BLaER1 (cell line): ENCODE results near the gene NT5DC2.

Experiments used
- H3K27ac ChIP-seq: shearing (Covaris generic); formaldehyde crosslinking; 2 replicates; pipeline ENCODE4 v1.8.1; 2022
- H3K27me3 ChIP-seq: shearing (Covaris generic); formaldehyde crosslinking; 2 replicates; pipeline ENCODE4 v1.8.1; 2022
- H3K36me3 ChIP-seq: shearing (Covaris generic); formaldehyde crosslinking; 2 replicates; pipeline ENCODE4 v1.8.1; 2022
- H3K4me1 ChIP-seq: shearing (Covaris generic); formaldehyde crosslinking; 2 replicates; pipeline ENCODE4 v1.8.1; 2022
- H3K4me2 ChIP-seq: shearing (Covaris generic); formaldehyde crosslinking; 2 replicates; pipeline ENCODE4 v1.8.1; 2022
- H3K4me3 ChIP-seq: shearing (Covaris generic); formaldehyde crosslinking; 2 replicates; pipeline ENCODE4 v1.8.1; 2022
- H3K9ac ChIP-seq: shearing (Covaris generic); formaldehyde crosslinking; 2 replicates; pipeline ENCODE4 v1.8.1; 2022
- H3K9me3 ChIP-seq: shearing (Covaris generic); formaldehyde crosslinking; 2 replicates; pipeline ENCODE4 v1.8.1; 2022
- H4K20me1 ChIP-seq: shearing (Covaris generic); formaldehyde crosslinking; 2 replicates; pipeline ENCODE4 v1.8.1; 2022
- Cebpa-rat ChIP-seq: shearing (Covaris generic); IDR thresholded peaks from 2 replicates; pipeline ENCODE4 v1.8.1; 2022

NT5DC2 gene

DNA sequence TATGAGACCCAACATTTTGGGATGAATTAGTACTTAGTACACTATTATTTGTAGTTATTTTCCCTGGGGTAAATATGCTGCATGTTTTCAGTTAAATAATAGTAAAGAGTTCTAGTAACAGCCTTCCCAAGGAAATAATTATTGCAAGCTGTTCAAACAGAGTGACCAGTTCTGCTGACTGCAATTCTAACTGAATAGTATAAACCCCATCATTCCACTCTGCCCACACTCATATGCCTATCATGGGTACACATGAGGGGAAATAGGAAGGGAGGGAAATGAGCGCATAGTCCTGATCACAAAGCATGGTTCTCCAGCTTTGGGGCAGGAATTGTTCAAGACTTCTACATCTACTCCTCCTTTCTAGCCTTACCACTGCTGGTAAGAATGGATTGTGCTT lies 21.4 kb upstream of the NT5DC2 start:
- Histone ChIP-seq H3K4me1 (no peaks in the 10 kb centered on the region), H3K4me2 (no peak overlapping the region), H3K9ac (no peak overlapping the region), H3K36me3 (peaks cover 98% of the 10 kb centered on the region), H4K20me1 (peaks cover 54% of the 10 kb centered on the region), H3K4me3 (no peak overlapping the region), H3K9me3 (no peaks in the 10 kb centered on the region), H3K27ac (no peak overlapping the region), H3K27me3 (no peaks in the 10 kb centered on the region; the same call in 1 of the 2 replicates)
- no peak for TF ChIP-seq Cebpa-rat

DNA sequence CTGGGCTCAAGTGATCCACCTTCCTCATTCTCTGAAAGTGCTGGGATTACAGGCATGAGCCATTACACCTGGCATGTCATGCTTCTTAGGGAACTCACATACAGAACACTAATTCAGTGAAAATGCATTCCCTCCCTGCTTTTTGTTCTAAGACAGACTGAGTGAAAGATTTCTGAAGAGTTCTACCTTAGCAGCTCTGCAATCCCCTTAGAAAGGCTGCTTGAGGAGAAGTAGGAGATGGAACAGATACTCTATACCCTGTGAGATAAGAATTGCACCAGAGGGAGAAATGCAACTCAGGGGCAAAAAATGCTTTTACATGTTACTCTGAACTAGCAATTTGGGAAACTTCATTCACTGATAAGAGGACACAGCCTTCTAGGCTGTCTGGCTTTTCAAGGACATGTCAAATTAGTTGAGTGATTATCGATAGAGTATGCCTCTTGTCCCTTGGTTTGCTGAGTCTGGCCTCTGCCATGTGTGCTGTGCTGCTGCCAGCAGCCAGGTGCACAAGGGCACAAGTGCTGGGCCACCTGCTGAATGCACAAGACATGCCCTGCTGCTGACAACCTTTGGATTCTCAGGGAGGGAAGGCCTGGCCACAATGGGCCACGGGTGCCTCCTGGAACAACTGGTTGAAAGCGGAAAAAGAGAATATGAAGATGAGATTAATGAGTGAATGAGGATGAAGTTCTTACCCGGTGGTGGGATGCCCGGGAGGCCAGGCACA lies 20.5 kb upstream of the NT5DC2 start:
- no peaks in the 10 kb centered on the region for H3K9me3 ChIP-seq
- no peak overlapping the region for H3K4me2 ChIP-seq
- H3K9ac ChIP-seq = no peak overlapping the region
- no peak overlapping the region for H3K27ac ChIP-seq
- no peak for TF ChIP-seq Cebpa-rat
- peaks cover 54% of the 10 kb centered on the region for H4K20me1 ChIP-seq
- H3K4me1 ChIP-seq = no peaks in the 10 kb centered on the region
- no peak overlapping the region for H3K4me3 ChIP-seq
- H3K27me3 ChIP-seq = no peaks in the 10 kb centered on the region; the same call in 1 of the 2 replicates
- peaks cover 98% of the 10 kb centered on the region for H3K36me3 ChIP-seq

DNA sequence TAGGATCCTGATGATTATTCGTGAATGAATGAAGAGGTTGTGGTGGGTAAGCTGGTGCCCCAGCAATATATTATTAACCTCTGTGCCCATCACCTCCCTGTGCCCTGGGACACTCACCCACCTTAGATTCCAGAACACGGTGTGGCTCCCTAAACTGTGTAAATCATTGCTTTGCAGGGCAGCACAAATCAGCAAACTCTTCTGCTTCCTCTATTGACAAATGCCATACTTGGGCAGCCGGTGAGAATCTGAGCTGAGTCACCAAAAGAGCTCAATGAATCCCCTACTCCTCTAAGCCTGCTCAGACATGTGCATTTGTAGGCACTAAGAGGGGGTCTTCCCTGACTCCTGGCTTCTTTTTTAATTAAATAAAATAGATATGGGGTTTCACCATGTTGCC lies 18.4 kb upstream of the NT5DC2 start:
- H3K36me3 ChIP-seq = peaks cover 98% of the 10 kb centered on the region
- TF ChIP-seq Cebpa-rat = no peak

DNA sequence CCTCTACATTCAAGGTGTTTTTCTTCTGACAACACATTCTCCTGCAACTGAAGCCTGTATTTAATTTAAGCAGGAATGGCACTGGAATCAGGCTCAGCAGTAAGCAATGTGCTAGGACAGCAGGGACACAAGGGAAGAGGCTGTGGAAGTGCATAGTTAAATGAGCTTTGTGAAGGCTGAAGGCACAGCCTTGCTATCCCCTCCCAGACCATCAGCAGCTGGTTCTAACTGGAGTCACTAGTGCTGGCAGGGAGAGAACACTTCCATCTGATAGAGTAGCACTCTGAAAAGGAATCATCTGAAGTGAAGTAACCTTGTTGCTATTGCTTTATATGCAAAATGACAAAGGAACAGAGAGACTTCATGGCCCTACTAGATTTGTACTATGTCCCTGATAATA lies 17.5 kb upstream of the NT5DC2 start:
- no peak for TF ChIP-seq Cebpa-rat
- H4K20me1 ChIP-seq = peaks cover 56% of the 10 kb centered on the region
- no peaks in the 10 kb centered on the region for H3K9me3 ChIP-seq
- no peak overlapping the region for H3K4me3 ChIP-seq
- H3K4me2 ChIP-seq = no peak overlapping the region
- no peaks in the 10 kb centered on the region for H3K4me1 ChIP-seq
- peaks cover 98% of the 10 kb centered on the region for H3K36me3 ChIP-seq
- no peak overlapping the region for H3K9ac ChIP-seq
- H3K27ac ChIP-seq = no peak overlapping the region
- H3K27me3 ChIP-seq = no peaks in the 10 kb centered on the region; the same call in 1 of the 2 replicates

More for the DNA sequence above, 18.4 kb upstream of the NT5DC2 start:
- Histone ChIP-seq H3K9ac (no peak overlapping the region), H3K4me2 (no peak overlapping the region), H3K27ac (no peak overlapping the region), H3K9me3 (no peaks in the 10 kb centered on the region), H3K4me3 (no peak overlapping the region), H3K27me3 (no peaks in the 10 kb centered on the region; the same call in 1 of the 2 replicates), H3K4me1 (no peaks in the 10 kb centered on the region), H4K20me1 (peaks cover 60% of the 10 kb centered on the region)

DNA sequence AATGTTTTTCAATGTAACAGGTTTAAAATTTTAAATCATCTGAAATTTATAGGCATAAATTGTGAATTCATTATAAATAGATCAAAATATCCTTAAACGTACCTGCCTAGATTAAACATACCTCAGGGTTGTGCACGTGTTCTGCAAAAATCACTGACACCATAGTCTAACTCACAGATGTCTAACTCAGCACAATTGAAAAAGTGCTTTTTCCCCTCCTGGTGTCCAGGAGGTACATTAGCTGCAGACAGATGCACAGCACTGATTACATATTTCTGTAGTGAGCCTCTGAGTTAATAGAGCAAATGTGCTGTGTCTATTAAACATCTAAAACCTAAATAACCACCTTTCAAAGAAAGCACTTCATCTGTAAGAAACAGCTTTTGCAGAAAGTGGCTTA lies 13.5 kb upstream of the NT5DC2 start:
- Histone ChIP-seq H3K9ac (no peak overlapping the region), H3K9me3 (no peaks in the 10 kb centered on the region), H3K36me3 (peaks cover 92% of the 10 kb centered on the region), H4K20me1 (peaks cover 61% of the 10 kb centered on the region), H3K4me3 (no peak overlapping the region), H3K4me1 (no peaks in the 10 kb centered on the region), H3K27me3 (no peaks in the 10 kb centered on the region), H3K27ac (no peak overlapping the region), H3K4me2 (no peak overlapping the region)
- no peak for TF ChIP-seq Cebpa-rat

DNA sequence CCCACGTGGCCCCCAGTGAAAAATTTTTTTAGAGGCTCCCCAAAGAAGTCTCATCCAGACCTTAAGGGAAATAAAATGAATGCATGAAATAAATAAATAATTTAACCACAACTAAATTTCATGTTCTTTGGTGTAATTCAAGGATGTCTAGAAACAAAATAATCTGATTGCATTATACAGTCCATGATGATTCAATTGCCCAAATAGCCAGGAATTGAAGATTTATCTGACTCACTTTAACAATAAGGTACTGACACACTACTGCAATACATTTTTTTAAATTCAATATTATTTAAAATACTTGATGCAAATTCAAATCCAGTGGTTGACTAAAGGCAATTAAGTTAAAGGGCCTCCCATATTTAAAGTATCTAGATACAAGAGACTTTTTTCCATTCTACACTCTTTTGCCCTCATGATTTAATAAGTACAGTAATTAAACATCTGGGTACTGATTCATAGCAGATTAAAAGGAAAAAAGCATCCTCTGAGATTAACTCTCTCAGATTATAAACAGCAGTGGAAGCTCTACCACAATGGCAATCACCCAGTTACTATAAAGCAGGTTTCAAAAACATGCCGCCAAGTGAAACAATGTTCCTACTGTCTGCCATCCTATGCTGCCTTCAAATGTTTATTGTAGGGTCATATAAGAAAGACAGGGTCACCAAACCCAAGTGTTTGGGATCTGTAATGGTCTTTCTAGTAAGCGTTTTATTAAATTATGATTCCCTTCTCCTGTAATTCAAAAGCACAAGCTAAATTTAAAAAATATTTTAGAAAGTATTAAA lies 12.6 kb upstream of the NT5DC2 start:
- no peak overlapping the region for H3K4me2 ChIP-seq
- peaks cover 92% of the 10 kb centered on the region for H3K36me3 ChIP-seq
- H3K4me1 ChIP-seq = no peaks in the 10 kb centered on the region
- H3K9me3 ChIP-seq = no peaks in the 10 kb centered on the region
- H3K27me3 ChIP-seq = no peaks in the 10 kb centered on the region
- peaks cover 57% of the 10 kb centered on the region for H4K20me1 ChIP-seq
- no peak for TF ChIP-seq Cebpa-rat
- H3K9ac ChIP-seq = no peak overlapping the region
- no peak overlapping the region for H3K4me3 ChIP-seq
- no peak overlapping the region for H3K27ac ChIP-seq

DNA sequence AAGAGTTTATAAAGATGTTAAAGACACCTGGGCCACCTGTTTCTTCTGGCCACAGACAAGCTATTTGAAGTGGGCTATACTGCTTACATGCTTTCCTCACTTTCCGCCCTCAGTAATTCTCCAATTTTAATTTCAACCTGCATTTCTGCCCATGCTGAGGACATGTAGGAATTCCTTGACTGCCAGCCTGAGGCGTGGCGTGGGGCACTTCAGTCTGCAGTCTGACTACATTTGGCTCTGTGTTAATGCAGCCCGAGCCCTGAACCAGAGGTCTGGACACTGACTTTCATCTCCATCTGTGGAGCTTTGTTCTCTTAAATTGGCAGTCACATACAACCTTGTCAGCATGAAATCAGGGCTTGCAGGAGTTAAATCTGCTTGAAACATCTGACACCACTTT lies 11.3 kb upstream of the NT5DC2 start:
- H3K27me3 ChIP-seq = no peaks in the 10 kb centered on the region
- H3K9me3 ChIP-seq = no peaks in the 10 kb centered on the region
- no peak overlapping the region for H3K9ac ChIP-seq
- H4K20me1 ChIP-seq = peaks cover 59% of the 10 kb centered on the region
- TF ChIP-seq Cebpa-rat = no peak
- H3K4me1 ChIP-seq = no peaks in the 10 kb centered on the region
- H3K4me2 ChIP-seq = no peak overlapping the region
- no peak overlapping the region for H3K27ac ChIP-seq
- H3K4me3 ChIP-seq = no peak overlapping the region
- peaks cover 90% of the 10 kb centered on the region for H3K36me3 ChIP-seq

DNA sequence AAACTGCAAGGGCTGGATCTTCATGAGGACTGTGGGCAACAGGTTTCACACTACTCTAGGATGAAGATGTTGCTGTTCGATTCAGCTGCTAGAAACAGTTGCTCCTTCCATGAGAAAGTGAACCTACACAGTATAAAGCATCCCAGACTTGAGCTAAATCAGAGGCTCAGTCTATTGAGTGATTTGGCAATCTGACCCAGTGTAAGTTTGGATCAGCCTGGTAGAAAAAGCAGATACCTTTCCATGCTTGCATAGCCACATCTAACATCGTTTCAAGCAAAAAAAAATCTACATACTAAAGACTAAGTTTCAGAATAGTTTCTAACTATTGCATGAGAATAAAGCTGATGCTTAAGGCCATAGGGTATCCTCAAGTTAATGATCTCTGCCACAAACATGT lies 7.4 kb upstream of the NT5DC2 start:
- H3K4me1 ChIP-seq = peaks cover 24% of the 10 kb centered on the region
- peaks cover 79% of the 10 kb centered on the region for H4K20me1 ChIP-seq
- no peak for TF ChIP-seq Cebpa-rat
- no peak overlapping the region for H3K4me2 ChIP-seq
- no peaks in the 10 kb centered on the region for H3K9me3 ChIP-seq
- no peak overlapping the region for H3K27ac ChIP-seq
- no peak overlapping the region for H3K9ac ChIP-seq
- no peaks in the 10 kb centered on the region for H3K27me3 ChIP-seq
- no peak overlapping the region for H3K4me3 ChIP-seq
- peaks cover 66% of the 10 kb centered on the region for H3K36me3 ChIP-seq

DNA sequence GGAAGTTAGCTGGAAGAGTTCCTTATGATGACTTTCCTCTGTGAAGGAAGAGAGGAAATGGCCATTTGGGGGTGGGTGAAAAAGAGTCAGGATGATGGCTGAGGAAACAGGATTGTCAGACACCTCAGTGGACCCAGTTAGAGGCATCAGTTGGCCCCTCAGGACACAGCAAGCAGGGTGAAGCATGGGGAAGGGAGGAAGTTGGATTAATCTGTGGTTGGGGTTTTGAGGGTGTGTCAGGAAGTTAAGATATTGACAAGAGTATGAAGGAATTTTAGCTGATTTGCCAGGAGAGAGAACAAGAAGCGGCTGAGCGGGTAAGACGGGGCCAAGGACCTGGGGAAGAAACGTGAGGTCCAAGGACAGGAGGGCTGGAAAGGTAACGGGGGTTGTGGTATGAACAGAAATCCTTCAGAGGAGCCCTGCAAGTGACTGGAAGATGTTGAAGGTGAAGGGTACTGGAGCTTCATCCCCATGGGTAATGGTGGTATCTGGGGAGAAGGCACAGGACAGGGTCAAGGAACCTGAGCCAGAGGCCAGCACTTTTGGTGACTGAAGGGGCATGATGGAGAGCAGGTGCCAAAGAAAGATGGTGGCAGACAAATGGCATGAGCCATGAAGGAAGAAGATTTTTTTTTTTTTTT lies 5.5 kb upstream of the NT5DC2 start:
- H3K9me3 ChIP-seq = no peaks in the 10 kb centered on the region
- no peak overlapping the region for H3K9ac ChIP-seq
- H3K36me3 ChIP-seq = peaks cover 47% of the 10 kb centered on the region
- no peak overlapping the region for H3K4me3 ChIP-seq
- H3K4me2 ChIP-seq = peak overlapping the region; percentile 95
- peaks cover 43% of the 10 kb centered on the region for H3K4me1 ChIP-seq
- peak overlapping the region; percentile 39 for H3K27ac ChIP-seq
- no peaks in the 10 kb centered on the region for H3K27me3 ChIP-seq
- H4K20me1 ChIP-seq = peaks cover 60% of the 10 kb centered on the region
- no peak for TF ChIP-seq Cebpa-rat
